Ectodermal cell (in vitro differentiated cells): ENCODE data around the gene SLC6A9. TPM values are rescaled to one million over a fixed set of nuclear protein-coding genes. Genes with fewer than 3 reads are reported as not detected.

Experiments used
- H3K27ac ChIP-seq: 2 replicates; pipeline ENCODE4 v1.7.0; 2013; ENCODE audit warnings: mild to moderate bottlenecking, low read depth, low read length; ENCODE audit not compliant: insufficient read depth, poor library complexity, severe bottlenecking
- H3K27me3 ChIP-seq: 2 replicates; pipeline ENCODE4 v1.7.0; 2013; ENCODE audit warnings: mild to moderate bottlenecking, low read length; ENCODE audit not compliant: insufficient read depth, control insufficient read depth, poor library complexity, severe bottlenecking
- H3K36me3 ChIP-seq: one replicate; pipeline ENCODE4 v1.7.0; 2013; ENCODE audit warnings: low read length; ENCODE audit not compliant: control insufficient read depth, insufficient read depth
- H3K4me1 ChIP-seq: one replicate; pipeline ENCODE4 v1.7.0; 2013; ENCODE audit warnings: low read length; ENCODE audit not compliant: control insufficient read depth, insufficient read depth
- H3K4me3 ChIP-seq: 2 replicates; pipeline ENCODE4 v1.7.0; 2013; ENCODE audit warnings: low read depth, low read length, control low read depth; ENCODE audit not compliant: insufficient read depth
- H3K9me3 ChIP-seq: 2 replicates; pipeline ENCODE4 v1.7.0; 2013; ENCODE audit warnings: mild to moderate bottlenecking, low read length, moderate library complexity; ENCODE audit not compliant: control insufficient read depth
- WGBS, 2 experiments: methylation state at CpG; one replicate each; pipeline ENCODE4 v1.1.7; 2013; ENCODE audit warnings: missing lambda C conversion rate in 2 of 2; 5-methylcytosine and 5-hydroxymethylcytosine counted together
- polyA plus RNA-seq, 4 experiments: library from polyadenylated mRNA; stranded (reverse); fragments of 50-300 nt; gene quantifications; one replicate each; pipeline ENCODE4 v1.2.3, GENCODE V29; 2013

Gene SLC6A9
- 22.3 TPM for polyA plus RNA-seq (2013, experiment 1 of 4)
- 25.4 TPM for polyA plus RNA-seq (2013, experiment 2 of 4)
- polyA plus RNA-seq (2013, experiment 3 of 4): 21.0 TPM
- polyA plus RNA-seq (2013, experiment 4 of 4): 23.5 TPM

GRCh38 chr1:44031252-44032169, at the start of gene SLC6A9:
Gene SLC6A9 (minus strand): TSS chr1:44031462. CDS start chr1:44024277, 7,185 bp downstream.
- H3K4me3 ChIP-seq: peak within 1 kb of the TSS; percentile 85
- H3K36me3 ChIP-seq: no peaks in the 10 kb centered on the region
- peaks cover 41% of the 10 kb centered on the region for H3K4me1 ChIP-seq
- H3K9me3 ChIP-seq: no peaks in the 10 kb centered on the region
- WGBS, 2 experiments: 2% methylated on average over 39 to 40 of the region's 40 CpGs
- H3K27me3 ChIP-seq: no peaks in the 10 kb centered on the region
- H3K27ac ChIP-seq: peak within 1 kb of the TSS; percentile 93

GRCh38 chr1:44079566-44079965, 48.3 kb upstream of the SLC6A9 start:
- H3K4me3 ChIP-seq: no peak overlapping the region
- H3K4me1 ChIP-seq: peaks cover 4% of the 10 kb centered on the region
- H3K9me3 ChIP-seq: no peaks in the 10 kb centered on the region
- no peaks in the 10 kb centered on the region for H3K36me3 ChIP-seq
- peaks cover under 1% of the 10 kb centered on the region for H3K27me3 ChIP-seq
- no peak overlapping the region for H3K27ac ChIP-seq
- WGBS, 2 experiments: 93 to 96% methylated on average over 3 to 4 of the region's 4 CpGs

GRCh38 chr1:44078104-44078503, 46.8 kb upstream of the SLC6A9 start:
- Histone ChIP-seq H3K4me3 (no peak overlapping the region), H3K36me3 (no peaks in the 10 kb centered on the region), H3K9me3 (no peaks in the 10 kb centered on the region), H3K27me3 (peaks cover 8% of the 10 kb centered on the region), H3K4me1 (peaks cover 4% of the 10 kb centered on the region), H3K27ac (no peak overlapping the region)
- 81 to 82% methylated on average over 2 of the region's 2 CpGs for WGBS, 2 experiments

DNA sequence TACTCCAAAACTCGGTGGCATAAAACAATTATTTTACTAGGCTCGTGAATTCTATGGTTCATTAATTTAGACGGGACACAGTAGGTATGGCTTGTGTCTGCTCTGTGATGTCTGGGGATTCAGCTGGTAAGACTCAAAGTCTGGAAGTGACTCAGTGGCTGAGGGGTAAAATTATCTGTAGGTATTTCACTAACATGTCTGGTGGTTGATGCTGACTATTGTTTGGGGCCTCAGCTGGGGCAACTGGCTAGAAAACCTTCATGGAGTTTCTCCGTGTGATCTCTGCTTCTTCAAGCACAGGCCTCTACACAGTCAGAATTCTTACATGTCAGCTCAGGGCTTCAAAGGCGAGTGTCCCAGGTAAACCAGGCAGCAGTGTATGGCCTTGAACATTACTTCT, 46.2 kb upstream of the SLC6A9 start:
- H3K4me3 ChIP-seq: no peak overlapping the region
- no peaks in the 10 kb centered on the region for H3K9me3 ChIP-seq
- no peak overlapping the region for H3K27ac ChIP-seq
- H3K27me3 ChIP-seq: peaks cover 8% of the 10 kb centered on the region
- no peaks in the 10 kb centered on the region for H3K36me3 ChIP-seq
- H3K4me1 ChIP-seq: peaks cover 4% of the 10 kb centered on the region
- WGBS, 2 experiments: 94% methylated on average over 4 to 5 of the region's 5 CpGs

GRCh38 chr1:44076066-44076465, 44.8 kb upstream of the SLC6A9 start:
- peaks cover 8% of the 10 kb centered on the region for H3K27me3 ChIP-seq
- H3K9me3 ChIP-seq: no peaks in the 10 kb centered on the region
- H3K27ac ChIP-seq: no peak overlapping the region
- 42 to 73% methylated on average over 1 of the region's 1 CpG for WGBS, 2 experiments
- no peak overlapping the region for H3K4me3 ChIP-seq
- H3K4me1 ChIP-seq: peaks cover 4% of the 10 kb centered on the region
- H3K36me3 ChIP-seq: no peaks in the 10 kb centered on the region

GRCh38 chr1:44074415-44074814, 43.2 kb upstream of the SLC6A9 start:
- Histone ChIP-seq H3K4me1 (peaks cover 4% of the 10 kb centered on the region), H3K9me3 (no peaks in the 10 kb centered on the region), H3K36me3 (no peaks in the 10 kb centered on the region), H3K4me3 (no peak overlapping the region), H3K27me3 (peaks cover 8% of the 10 kb centered on the region), H3K27ac (no peak overlapping the region)
- WGBS, 2 experiments: 90 to 100% methylated on average over 3 of the region's 3 CpGs

GRCh38 chr1:44073528-44073927, 42.3 kb upstream of the SLC6A9 start:
- 76 to 83% methylated on average over 2 of the region's 2 CpGs for WGBS, 2 experiments
- Histone ChIP-seq H3K27ac (no peak overlapping the region), H3K4me1 (peaks cover 4% of the 10 kb centered on the region), H3K4me3 (no peak overlapping the region), H3K9me3 (no peaks in the 10 kb centered on the region), H3K27me3 (peaks cover 8% of the 10 kb centered on the region), H3K36me3 (no peaks in the 10 kb centered on the region)

GRCh38 chr1:44072821-44073220, 41.6 kb upstream of the SLC6A9 start:
- peaks cover 8% of the 10 kb centered on the region for H3K27me3 ChIP-seq
- no peak overlapping the region for H3K4me3 ChIP-seq
- no peak overlapping the region for H3K27ac ChIP-seq
- no peaks in the 10 kb centered on the region for H3K9me3 ChIP-seq
- WGBS, 2 experiments: 94 to 96% methylated on average over 2 of the region's 2 CpGs
- H3K4me1 ChIP-seq: peaks cover 4% of the 10 kb centered on the region
- no peaks in the 10 kb centered on the region for H3K36me3 ChIP-seq

DNA sequence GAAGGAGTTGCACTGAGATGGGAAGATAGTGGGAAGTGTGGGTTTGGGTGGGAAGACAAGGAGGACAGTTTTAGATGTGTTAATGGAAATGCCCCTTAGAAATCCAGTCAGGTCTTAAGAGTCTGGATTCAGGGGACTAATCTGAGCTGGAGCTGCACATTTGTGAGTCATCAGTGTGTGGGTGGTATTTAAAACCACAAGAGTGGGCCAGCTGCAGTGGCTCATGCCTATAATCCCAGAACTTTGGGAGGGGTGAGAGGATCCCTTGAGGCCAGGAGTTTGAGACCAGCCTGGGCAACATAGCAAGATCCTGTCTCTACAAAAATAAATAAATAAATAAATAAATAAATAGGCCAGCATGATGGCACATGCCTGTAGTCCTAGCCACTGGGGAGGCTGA, 40.9 kb upstream of the SLC6A9 start:
- Histone ChIP-seq H3K9me3 (no peaks in the 10 kb centered on the region), H3K27ac (no peak overlapping the region), H3K4me3 (no peak overlapping the region), H3K36me3 (no peaks in the 10 kb centered on the region), H3K4me1 (peaks cover 4% of the 10 kb centered on the region), H3K27me3 (peaks cover 8% of the 10 kb centered on the region)

GRCh38 chr1:44071461-44071860, 40.2 kb upstream of the SLC6A9 start:
- H3K4me1 ChIP-seq: peaks cover 4% of the 10 kb centered on the region
- no peaks in the 10 kb centered on the region for H3K36me3 ChIP-seq
- H3K27ac ChIP-seq: no peak overlapping the region
- peaks cover 8% of the 10 kb centered on the region for H3K27me3 ChIP-seq
- WGBS, 2 experiments: 67 to 73% methylated on average over 3 of the region's 3 CpGs
- no peaks in the 10 kb centered on the region for H3K9me3 ChIP-seq
- no peak overlapping the region for H3K4me3 ChIP-seq
